CD4-positive, alpha-beta memory T cell (primary cell): ENCODE data around the gene DTHD1. TPM values are rescaled to one million over a fixed set of nuclear protein-coding genes. Genes with fewer than 3 reads are reported as not detected.

ENCODE experiments used
- CTCF ChIA-PET: fragments of 350-600 bp; sonication (Branson Sonifier 250); formaldehyde crosslinking; loops from one replicate; lab custom pipeline; 2021; ENCODE audit warnings: inconsistent platforms; ENCODE audit not compliant: partially characterized antibody; lab: Charles Lee
- POLR2A ChIA-PET: fragments of 350-600 bp; sonication (Branson Sonifier 250); formaldehyde crosslinking; loops from one replicate; lab custom pipeline; 2021; ENCODE audit not compliant: partially characterized antibody; lab: Charles Lee
- DNase-seq, 5 donors: peaks; one replicate each; pipeline versions ENCODE4 v3.0.0 to v3.0.0-alpha.2; 2020 to 2022; ENCODE audit warnings: mixed read lengths in 1 of 5
- H3K27ac ChIP-seq: one replicate; pipeline ENCODE4 v1.7.0; 2013; ENCODE audit warnings: low read depth, low read length
- H3K27me3 ChIP-seq: 2 replicates; pipeline ENCODE4 v1.7.0; 2013; ENCODE audit warnings: mild to moderate bottlenecking, low read length, moderate library complexity; ENCODE audit not compliant: insufficient read depth
- H3K36me3 ChIP-seq: 2 replicates; pipeline ENCODE4 v1.7.0; 2013; ENCODE audit warnings: mild to moderate bottlenecking, low read length, moderate library complexity; ENCODE audit not compliant: insufficient read depth
- H3K4me1 ChIP-seq: 2 replicates; pipeline ENCODE4 v1.7.0; 2013; ENCODE audit warnings: mild to moderate bottlenecking, low read length, moderate library complexity; ENCODE audit not compliant: insufficient read depth
- H3K4me3 ChIP-seq, 2 donors: one replicate each; pipeline ENCODE4 v1.7.0; 2013; ENCODE audit warnings: low read length in 2 of 2, mild to moderate bottlenecking in 1 of 2
- H3K9me3 ChIP-seq, 2 donors: one replicate each; pipeline ENCODE4 v1.7.0; 2013; ENCODE audit warnings: low read length in 2 of 2, control low read depth in 1 of 2; ENCODE audit not compliant: control insufficient read depth in 1 of 2
- H3K27ac Mint-ChIP-seq, 7 donors: one replicate each; pipeline ENCODE4 v1.8.0; 2020 to 2021; ENCODE audit warnings: mixed read lengths in 7 of 7, mild to moderate bottlenecking in 6 of 7, inconsistent platforms in 3 of 7, moderate library complexity in 3 of 7
- H3K27me3 Mint-ChIP-seq, 2 donors: one replicate each; pipeline ENCODE4 v1.8.0; 2020 to 2021; ENCODE audit warnings: mixed read lengths in 2 of 2
- H3K36me3 Mint-ChIP-seq, 2 donors: one replicate each; pipeline ENCODE4 v1.8.0; 2020 to 2021; ENCODE audit warnings: mixed read lengths in 2 of 2, inconsistent platforms in 1 of 2, mild to moderate bottlenecking in 1 of 2
- H3K4me1 Mint-ChIP-seq, 4 donors: one replicate each; pipeline ENCODE4 v1.8.0; 2020 to 2021; ENCODE audit warnings: mixed read lengths in 4 of 4, mild to moderate bottlenecking in 1 of 4
- H3K4me3 Mint-ChIP-seq, 8 donors: one replicate each; pipeline ENCODE4 v1.8.0; 2020 to 2021; ENCODE audit warnings: mixed read lengths in 8 of 8, mild to moderate bottlenecking in 7 of 8, moderate library complexity in 6 of 8, inconsistent platforms in 3 of 8
- H3K9me3 Mint-ChIP-seq, 8 donors: one replicate each; pipeline ENCODE4 v1.8.0; 2020 to 2021; ENCODE audit warnings: mixed read lengths in 8 of 8, mild to moderate bottlenecking in 5 of 8, inconsistent platforms in 3 of 8, moderate library complexity in 1 of 8
- intact Hi-C: fragments of 100-400 bp; cut with micrococcal nuclease; formaldehyde crosslinking; loops from one replicate; pipeline ENCODE4 v1.15.1; 2023
- polyA plus RNA-seq, 2 donors: library from polyadenylated mRNA; unstranded; fragments of 300-500 nt; fragmentation: Illumina TruSeq; gene quantifications; one replicate each; pipeline ENCODE4 v1.2.3, GENCODE V29; 2021
- total RNA-seq, 2 experiments: library from RNA; stranded (reverse); gene quantifications; one replicate each; pipeline ENCODE4 v1.2.3, GENCODE V29; 2021

DTHD1 gene
- total and polyA plus RNA-seq, 4 experiments from 2014 or later = 0.16 to 1.4 (median 1.2) TPM; not detected in 1

DNA sequence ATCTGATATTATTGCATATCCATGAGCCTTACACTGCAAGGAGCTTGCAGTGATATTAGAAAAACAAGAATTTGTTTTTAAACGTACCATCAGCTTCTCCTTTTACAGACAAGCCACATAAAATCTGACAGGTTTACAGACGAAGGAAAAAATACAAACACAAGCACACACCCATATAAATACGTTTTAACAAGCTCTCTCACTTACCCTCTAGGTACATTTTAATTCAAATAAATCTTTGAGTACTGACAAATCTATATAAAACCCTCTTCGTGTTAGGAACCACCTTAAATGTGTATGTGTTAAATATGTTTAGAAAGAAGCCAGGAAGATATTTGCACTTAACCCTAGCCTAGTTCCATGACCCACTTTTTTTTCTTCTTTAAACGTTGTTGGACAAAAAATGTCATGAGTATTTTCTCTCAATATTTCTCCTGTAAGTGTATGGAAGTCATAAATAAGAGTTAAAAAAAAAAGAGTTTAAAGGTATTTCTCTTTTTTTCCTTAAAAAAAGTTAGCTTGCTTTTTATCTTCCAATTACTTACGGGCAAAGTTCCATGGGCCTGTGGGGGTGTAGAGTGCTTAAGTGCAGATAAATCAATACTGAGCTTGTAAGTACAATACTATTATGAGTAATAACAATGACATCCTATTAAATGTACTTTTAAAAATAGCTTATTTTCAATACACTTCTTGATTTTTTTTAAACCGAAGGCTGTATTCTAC is 38.6 kb upstream of the DTHD1 start:
- Histone ChIP-seq H3K27me3 (no peaks in the 10 kb centered on the region), H3K4me1 (peaks cover 53% of the 10 kb centered on the region), H3K9me3 (no peaks in the 10 kb centered on the region), H3K4me3 (peak overlapping the region; percentile 62 to 93), H3K36me3 (no peaks in the 10 kb centered on the region), H3K27ac (peak overlapping the region; percentile 89)
- DNase-seq = peak in 2 of 5 donors; percentile 22 to 31
- Mint-ChIP-seq H3K27me3 (no peaks in the 10 kb centered on the region), H3K4me1 (peaks cover 39 to 62% (median 53%) of the 10 kb centered on the region in 4 donors), H3K9me3 (peaks cover 0 to 5% (median 0%) of the 10 kb centered on the region in 8 donors), H3K36me3 (peaks cover 12 to 36% of the 10 kb centered on the region in 2 donors), H3K4me3 (peak overlapping the region; percentile 91 to 99 (median 94)), H3K27ac (peak overlapping the region; percentile 85 to 98 (median 94))
- ChIA-PET POLR2A (interaction anchor here (0.7 to 6.1 kb wide), 23 partner anchors 11 to 1649 kb away, joined by 3 to 137 read pairs (median 7); partner anchors contain the start of gene DTHD1), CTCF (interaction anchor here (0.8 to 5.0 kb wide), 19 partner anchors 12 to 157 kb away, joined by 3 to 69 read pairs (median 5); no protein-coding TSS in a partner anchor)
- intact Hi-C loops = loop anchor here (2.0 to 5.0 kb wide), 3 partner anchors 35 to 144 kb away; no protein-coding TSS in a partner anchor

DNA sequence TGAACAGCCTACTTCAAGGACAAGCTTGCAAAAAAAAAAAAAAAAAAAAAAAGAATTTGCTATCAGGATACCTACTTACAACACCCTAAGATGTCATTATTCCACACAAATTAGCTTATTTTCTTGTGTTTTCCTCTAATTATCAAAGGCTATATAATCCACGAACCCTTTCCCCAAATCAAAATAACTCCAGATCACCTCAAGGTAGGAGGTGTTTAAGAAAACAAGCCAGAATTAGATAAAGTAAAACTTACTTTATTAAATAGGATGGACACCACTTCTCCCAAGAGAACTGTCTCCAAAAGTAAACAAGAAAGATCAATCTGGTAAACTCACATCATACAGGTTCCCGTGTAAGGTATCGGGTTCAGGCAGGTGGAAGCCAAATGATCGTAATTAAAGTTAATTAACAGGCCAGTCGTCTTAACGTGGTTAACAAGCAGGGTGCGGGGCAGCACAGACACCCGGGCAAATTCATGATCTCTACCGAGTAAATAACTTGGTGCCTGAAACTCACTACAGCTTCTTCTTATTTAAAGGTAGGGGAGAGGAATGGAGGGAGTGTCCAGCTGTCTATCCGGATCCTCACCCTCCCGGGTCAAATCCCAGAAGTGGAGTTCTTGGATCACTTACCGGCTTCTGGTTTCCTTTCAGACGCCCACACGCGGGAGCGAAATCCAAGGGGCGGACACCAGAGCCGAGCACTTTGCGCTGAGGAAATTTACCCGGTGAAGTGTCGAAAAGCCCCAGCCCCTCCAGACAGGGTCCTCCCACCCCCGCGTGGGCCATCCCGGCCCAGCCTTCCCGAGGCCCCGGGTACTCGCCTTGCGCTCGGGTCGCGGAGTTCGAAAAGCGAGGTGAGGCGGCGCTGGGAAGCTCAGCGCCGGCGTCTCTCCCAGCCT is 37.8 kb upstream of the DTHD1 start:
- Histone ChIP-seq H3K4me3 (peak overlapping the region; percentile 62 to 93), H3K9me3 (no peaks in the 10 kb centered on the region), H3K4me1 (peaks cover 45% of the 10 kb centered on the region), H3K27me3 (no peaks in the 10 kb centered on the region), H3K36me3 (no peaks in the 10 kb centered on the region), H3K27ac (peak overlapping the region; percentile 89)
- intact Hi-C loops = loop anchor here (1.0 to 5.0 kb wide), 5 partner anchors 12 to 143 kb away; no protein-coding TSS in a partner anchor
- Mint-ChIP-seq H3K4me1 (peaks cover 32 to 54% (median 45%) of the 10 kb centered on the region in 4 donors), H3K27me3 (no peaks in the 10 kb centered on the region), H3K9me3 (no peaks in the 10 kb centered on the region), H3K27ac (peak overlapping the region; percentile 85 to 98 (median 94)), H3K36me3 (peaks cover 3 to 28% of the 10 kb centered on the region in 2 donors), H3K4me3 (peak overlapping the region; percentile 91 to 99 (median 94))
- ChIA-PET CTCF (interaction anchor here (0.8 to 5.0 kb wide), 23 partner anchors 11 to 156 kb away, joined by 3 to 69 read pairs (median 5); no protein-coding TSS in a partner anchor), POLR2A (interaction anchor here (0.5 to 6.1 kb wide), 44 partner anchors 9 to 1649 kb away, joined by 3 to 137 read pairs (median 6); partner anchors contain the start of gene DTHD1)
- DNase-seq = peak in 2 of 5 donors; percentile 43 to 62

DNA sequence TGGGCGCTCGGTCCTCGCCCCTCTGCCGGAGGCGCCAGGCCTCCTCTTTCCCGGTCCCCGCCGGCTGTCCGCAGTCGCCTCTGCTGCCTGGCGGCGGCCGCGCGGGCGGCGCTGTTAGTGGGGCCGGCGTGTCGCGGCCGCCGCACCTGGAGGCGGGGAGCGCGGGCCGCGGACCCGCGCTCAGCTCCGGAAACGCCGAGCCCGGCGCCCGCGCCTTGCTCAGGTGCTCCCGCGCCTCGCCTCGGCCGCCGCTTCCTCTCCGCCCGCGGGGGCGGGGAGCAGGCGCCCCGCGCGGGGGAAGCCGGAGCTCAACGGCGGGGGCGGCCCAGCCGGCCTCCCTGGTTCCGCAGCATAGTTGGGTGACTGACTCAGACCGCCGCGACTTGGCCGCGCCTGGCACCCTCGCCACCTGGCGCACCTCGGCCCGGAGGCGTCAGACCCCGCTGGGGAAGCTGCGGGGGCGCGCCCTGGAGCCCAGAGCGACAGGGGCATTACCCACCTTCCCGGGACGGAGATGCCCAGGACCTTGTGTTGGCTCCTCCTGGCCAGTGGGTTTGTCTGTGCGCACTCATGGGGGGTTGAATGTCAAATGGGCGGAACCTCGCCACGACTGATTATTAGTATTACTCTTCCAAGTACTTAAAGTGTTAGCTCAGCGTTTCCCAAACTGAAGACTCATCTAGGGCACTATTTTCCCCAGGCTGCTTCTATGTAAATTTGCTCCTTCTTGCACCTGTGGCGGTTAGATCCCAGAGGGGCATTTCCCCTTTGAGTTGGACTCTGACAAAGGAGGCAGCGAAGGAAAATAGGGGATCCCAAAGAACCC is 36.9 kb upstream of the DTHD1 start, which contains the start of gene ARAP2:
Gene ARAP2 (minus strand): TSS at position 258 of the 826 bp plus-strand sequence. CDS start 15,028 bp downstream, outside the sequence.
- Histone ChIP-seq H3K4me3 (peak within 1 kb of the TSS; percentile 73 to 93), H3K27ac (peak within 1 kb of the TSS; percentile 89), H3K9me3 (no peaks in the 10 kb centered on the region), H3K36me3 (no peaks in the 10 kb centered on the region), H3K27me3 (no peaks in the 10 kb centered on the region), H3K4me1 (peaks cover 42% of the 10 kb centered on the region)
- Mint-ChIP-seq H3K9me3 (no peaks in the 10 kb centered on the region), H3K27me3 (no peaks in the 10 kb centered on the region), H3K4me3 (peak within 1 kb of the TSS; percentile 92 to 99 (median 96)), H3K36me3 (peaks cover 0 to 20% of the 10 kb centered on the region in 2 donors), H3K27ac (peak within 1 kb of the TSS; percentile 94 to 98 (median 96)), H3K4me1 (peaks cover 25 to 50% (median 40%) of the 10 kb centered on the region in 4 donors)
- CTCF ChIA-PET = interaction anchor here (0.7 to 5.0 kb wide), 21 partner anchors 10 to 155 kb away, joined by 3 to 69 read pairs (median 5); no protein-coding TSS in a partner anchor
- intact Hi-C loops = loop anchor here (1.0 to 5.0 kb wide), 3 partner anchors 11 to 42 kb away; no protein-coding TSS in a partner anchor
- peak; percentile 75 to 80 (median 79) for DNase-seq
- POLR2A ChIA-PET = interaction anchor here (0.6 to 6.1 kb wide), 38 partner anchors 9 to 155 kb away, joined by 3 to 137 read pairs (median 6); partner anchors contain the start of gene DTHD1

DNA sequence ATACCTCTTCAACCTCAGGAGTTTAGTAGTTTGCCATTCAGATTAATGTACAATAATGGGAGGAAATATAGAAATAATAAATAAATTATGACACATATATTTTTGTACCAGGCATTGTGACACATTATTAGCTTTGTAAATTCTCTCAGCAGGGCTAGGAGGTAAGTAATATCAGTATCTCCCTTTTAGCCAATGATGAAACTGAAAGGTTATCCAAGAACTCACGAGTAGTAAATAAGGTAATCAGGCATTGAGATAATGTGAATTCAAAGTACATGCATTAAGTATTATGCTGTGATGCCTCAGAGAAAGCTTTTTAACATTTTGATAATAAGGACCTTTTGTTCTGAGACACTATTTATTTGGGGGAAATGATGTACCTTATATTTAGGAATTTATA is 31.8 kb upstream of the DTHD1 start:
- Mint-ChIP-seq H3K27ac (peak overlapping the region in 3 of 7 donors; percentile 42 to 49 (median 48)), H3K36me3 (peaks cover 0 to 4% of the 10 kb centered on the region in 2 donors)

DNA sequence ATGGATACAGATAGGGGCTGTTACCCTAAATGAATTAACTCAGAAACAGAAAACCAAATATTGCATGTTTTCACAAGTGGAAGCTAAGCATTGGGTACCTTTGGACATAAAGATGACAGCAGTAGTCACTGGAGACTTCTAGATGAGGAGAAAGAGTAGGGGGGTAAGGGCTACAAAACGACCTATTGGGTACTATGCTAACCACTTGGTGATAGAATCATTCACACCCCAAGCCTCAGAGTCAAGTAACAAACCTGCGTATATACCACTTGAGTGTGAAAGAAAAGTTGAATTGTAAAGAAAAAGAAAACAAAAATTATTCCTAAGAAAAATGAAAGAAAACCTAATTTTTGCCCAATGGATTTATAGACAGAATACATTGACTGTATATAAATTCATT is 29.4 kb upstream of the DTHD1 start:
- intact Hi-C loops = no loop called here

More for the DNA sequence above, 31.8 kb upstream of the DTHD1 start:
- Mint-ChIP-seq H3K4me1 (peaks cover 27 to 52% (median 37%) of the 10 kb centered on the region in 4 donors), H3K27me3 (no peaks in the 10 kb centered on the region), H3K4me3 (no peak overlapping the region), H3K9me3 (no peaks in the 10 kb centered on the region)
- ChIA-PET CTCF (interaction anchor here (1.1 to 1.2 kb wide), 4 partner anchors 9 to 152 kb away, joined by 3 read pairs; no protein-coding TSS in a partner anchor), POLR2A (interaction anchor here (0.7 to 12.4 kb wide), 2 partner anchors 34 to 95 kb away, joined by 3 to 101 read pairs; partner anchors contain the start of gene DTHD1)
- Histone ChIP-seq H3K27me3 (no peaks in the 10 kb centered on the region), H3K4me1 (peaks cover 47% of the 10 kb centered on the region), H3K27ac (no peak overlapping the region), H3K9me3 (no peaks in the 10 kb centered on the region), H3K36me3 (no peaks in the 10 kb centered on the region), H3K4me3 (no peak overlapping the region)
- intact Hi-C loops = no loop called here
- no peak for DNase-seq

More for the DNA sequence above, 29.4 kb upstream of the DTHD1 start:
- no peaks in the 10 kb centered on the region for H3K36me3 Mint-ChIP-seq
- peaks cover 38 to 62% (median 46%) of the 10 kb centered on the region in 4 donors for H3K4me1 Mint-ChIP-seq
- no peaks in the 10 kb centered on the region for H3K9me3 Mint-ChIP-seq
- H3K4me1 ChIP-seq = peaks cover 54% of the 10 kb centered on the region
- no peak for DNase-seq
- no peak overlapping the region for H3K27ac ChIP-seq
- no peak overlapping the region for H3K4me3 ChIP-seq
- no peaks in the 10 kb centered on the region for H3K27me3 ChIP-seq
- no peaks in the 10 kb centered on the region for H3K36me3 ChIP-seq
- ChIA-PET POLR2A (interaction anchor here (0.8 to 12.4 kb wide), 4 partner anchors 8 to 134 kb away, joined by 3 to 137 read pairs (median 53); partner anchors contain the start of genes ARAP2 and DTHD1), CTCF (interaction anchor here (1.1 to 5.2 kb wide), 4 partner anchors 8 to 148 kb away, joined by 3 to 69 read pairs (median 20); partner anchors contain the start of gene ARAP2)
- H3K9me3 ChIP-seq = no peaks in the 10 kb centered on the region
- no peaks in the 10 kb centered on the region for H3K27me3 Mint-ChIP-seq
- H3K4me3 Mint-ChIP-seq = peak overlapping the region in 1 of 8 donors; percentile 21
- peak overlapping the region in 2 of 7 donors; percentile 56 to 87 for H3K27ac Mint-ChIP-seq
